ENCODE measurements around the gene RFC1.
"Not testable (repeated sequence)": the region's sequence is repeated elsewhere in the genome, so short reads cannot be mapped to it uniquely, and the experiment has no call there.

RFC1 gene

DNA sequence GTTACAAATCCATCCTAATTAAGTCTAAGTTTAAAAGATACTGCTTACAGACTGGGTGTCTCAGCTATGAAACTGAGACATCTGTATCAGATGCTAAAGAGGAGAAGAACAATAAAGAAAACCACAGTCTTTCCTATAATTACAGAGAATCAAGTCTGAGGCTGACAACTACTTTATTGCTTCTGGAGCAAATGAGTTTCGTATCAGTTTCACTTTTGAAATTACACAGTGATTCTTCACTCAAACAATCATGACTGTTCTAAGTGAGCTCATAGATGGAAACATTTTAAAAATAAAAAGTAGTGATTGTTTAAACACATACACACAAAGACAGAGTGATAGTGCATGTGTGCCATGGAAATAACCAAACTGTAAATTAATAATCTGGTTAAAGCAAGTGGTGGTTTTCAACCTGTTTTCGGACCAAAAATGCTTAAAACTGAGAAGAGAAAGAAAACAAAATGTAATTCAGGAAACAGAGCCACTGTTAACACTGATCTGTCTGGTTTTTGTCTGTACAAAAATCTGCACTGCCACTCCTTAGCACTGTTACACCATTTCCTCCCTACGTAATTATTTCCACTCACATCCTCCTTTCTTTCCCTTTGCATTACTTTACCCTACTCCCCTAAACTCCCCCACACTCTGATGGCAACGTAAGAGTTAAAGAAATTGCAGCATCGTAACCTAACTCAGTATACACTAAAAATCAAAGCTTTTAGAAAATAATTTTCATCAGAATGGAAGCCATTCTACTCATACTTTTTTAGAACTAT lies 12.5 kb downstream of the RFC1 start:
- DNase-seq (ENCODE audit: low read depth), result no peak

DNA sequence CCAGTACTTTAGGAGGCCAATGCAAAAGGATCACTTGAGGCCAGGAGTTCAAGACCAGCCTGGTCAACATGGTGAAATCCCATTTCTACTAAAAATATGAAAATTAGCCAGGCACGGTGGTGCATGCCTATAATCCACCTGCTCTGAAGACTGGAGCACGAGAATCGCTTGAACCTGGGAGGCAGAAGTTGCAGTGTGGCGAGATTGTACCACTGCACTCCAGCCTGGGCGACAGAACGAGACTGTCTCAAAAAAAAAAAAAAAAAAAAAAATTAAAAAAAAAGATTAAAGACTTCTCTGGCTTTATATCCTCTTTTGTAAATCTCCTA lies 13.0 kb downstream of the RFC1 start:
- DNase-seq (ENCODE audit: low read depth), result not testable (repeated sequence)

DNA sequence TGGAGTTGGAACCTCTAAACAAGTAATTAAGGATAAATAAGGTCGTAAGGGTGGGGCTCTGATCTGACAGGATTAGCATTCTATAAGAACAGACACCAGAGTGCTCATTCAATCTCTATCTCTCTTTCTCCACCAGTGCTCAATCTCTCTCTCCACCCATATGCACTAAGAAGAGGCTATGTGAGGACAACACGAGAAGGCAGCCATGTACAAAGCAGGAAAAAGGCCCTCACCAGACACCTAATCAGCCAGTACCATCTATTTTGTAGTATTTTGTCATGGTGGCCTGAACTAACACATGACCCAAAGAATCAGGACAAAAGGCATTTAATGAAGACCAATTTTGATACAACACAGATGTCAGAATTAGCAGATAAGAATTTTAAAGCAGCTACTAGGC lies 16.8 kb downstream of the RFC1 start:
- DNase-seq (ENCODE audit: low read depth), result no peak

DNA sequence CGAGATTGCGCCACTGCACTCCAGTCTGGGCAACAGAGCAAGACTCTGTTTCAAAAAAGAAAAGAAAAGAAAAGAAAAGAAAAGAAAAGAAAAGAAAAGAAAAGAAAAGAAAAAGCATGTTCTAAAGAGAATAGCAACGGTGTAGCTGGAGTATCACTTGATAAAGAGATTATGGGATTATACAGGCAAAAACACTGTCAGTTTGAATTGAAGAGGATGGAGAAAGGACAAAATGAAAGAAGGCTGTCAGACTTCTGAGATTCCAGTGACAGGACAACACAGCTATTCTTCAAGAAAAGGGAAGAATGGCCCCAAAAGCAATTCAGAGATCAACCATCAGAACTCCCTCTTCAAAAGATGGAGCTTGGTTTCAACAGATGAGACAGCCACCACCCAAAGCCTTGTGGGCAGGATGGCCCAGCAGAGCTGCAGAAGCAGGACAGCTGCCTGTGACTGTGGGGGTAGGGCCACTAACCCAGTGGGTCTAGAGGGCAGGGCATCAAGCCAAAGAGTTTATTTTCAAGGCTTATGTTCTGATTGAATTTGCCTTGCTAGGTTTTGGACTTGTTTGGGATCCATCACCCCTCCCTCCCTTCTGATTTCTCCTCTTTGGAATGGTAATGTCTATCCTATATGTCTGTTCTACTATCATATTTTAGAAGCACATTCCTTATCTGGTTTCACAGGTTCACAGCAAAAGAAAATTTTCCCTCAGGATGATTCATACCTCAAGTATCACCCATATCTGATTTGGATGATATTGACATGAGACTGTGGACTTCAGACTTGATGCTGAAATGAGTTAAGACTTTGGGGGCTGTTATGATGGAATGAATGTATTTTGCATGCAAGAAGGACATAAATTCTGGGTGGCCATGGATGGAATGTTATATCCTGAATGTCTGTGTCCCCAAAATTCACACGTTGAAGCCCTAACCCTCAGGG lies 17.5 kb downstream of the RFC1 start:
- no peak for DNase-seq (ENCODE audit: low read depth)

DNA sequence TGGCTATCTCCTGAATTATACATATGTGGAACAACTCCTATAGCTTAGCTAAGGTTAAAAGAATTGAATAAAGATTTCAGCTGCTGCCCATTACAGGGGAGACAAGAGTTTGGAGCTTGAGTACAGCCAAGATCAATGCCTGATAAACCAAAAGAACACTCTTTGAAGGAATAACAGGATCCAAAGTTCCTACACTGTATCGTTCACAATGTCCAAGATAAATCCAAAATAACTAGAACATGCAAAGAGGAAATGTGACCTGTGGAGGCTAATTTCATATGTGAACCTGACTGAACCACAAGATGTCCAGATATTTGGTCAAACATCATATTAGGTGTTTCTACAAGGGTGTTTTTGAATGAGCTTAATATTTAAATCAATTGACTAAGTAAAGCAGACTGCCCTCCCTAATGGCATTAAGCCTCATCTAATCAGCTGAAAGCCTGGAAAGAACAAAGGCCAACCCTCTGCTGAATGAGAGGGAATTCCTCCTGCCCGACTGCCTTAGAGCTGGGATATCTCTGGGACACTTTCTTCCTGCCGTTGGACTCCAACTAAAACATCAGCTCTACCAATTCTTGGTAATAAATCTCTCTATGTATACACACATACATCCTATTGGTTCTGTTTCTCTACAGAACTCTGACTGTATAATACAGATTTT lies 19.2 kb downstream of the RFC1 start:
- no peak for DNase-seq (ENCODE audit: low read depth)

DNA sequence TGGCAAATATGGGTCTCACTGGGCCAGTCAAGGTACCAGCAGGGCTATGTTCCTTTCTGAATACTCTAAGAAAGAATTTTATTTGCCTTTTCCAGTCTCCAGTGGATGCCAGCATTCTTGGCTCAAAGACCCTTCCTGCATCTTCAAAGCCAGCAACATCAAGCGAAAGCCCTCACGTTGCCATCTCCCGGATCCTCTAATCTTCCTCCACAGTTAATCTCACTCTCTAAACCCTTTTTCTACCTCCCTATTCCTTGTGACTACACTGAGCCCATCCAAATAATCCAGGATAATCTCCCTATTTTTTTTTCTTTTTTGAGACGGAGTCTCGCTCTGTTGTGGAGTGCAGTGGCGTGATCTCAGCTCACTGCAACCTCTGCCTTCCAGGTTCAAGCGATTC lies 23.4 kb downstream of the RFC1 start:
- no peak for DNase-seq (ENCODE audit: low read depth)

DNA sequence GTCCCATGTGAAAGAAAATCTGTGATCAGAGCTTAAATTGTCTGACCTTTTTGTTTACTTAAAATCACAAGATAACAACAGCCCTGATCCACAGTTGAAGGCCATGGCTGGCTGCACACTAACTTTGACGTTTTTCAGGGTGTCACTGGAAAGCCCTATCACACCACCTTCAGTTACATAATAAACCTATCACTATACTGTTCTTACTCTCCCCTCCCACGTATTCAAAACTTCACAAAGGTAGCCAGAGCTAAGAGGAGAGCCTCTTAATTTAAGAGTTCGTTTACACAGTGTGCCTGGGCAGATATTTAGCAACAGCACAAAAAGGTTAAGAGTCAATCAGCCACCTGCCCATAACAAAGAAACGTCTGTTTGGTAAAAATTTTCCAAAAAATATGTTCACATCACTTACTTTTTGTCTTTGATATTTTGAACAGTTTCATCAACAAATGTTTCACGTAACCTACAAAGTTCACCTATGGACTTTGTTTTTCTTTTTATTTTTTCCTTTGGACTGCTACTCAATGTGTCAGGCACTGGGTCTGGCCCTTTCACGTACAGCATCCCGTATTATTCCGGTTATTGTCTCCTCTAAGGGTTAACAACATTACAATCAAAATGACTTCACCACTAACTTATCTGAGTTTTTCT lies 25.0 kb downstream of the RFC1 start:
- DNase-seq (ENCODE audit: low read depth), result no peak

DNA sequence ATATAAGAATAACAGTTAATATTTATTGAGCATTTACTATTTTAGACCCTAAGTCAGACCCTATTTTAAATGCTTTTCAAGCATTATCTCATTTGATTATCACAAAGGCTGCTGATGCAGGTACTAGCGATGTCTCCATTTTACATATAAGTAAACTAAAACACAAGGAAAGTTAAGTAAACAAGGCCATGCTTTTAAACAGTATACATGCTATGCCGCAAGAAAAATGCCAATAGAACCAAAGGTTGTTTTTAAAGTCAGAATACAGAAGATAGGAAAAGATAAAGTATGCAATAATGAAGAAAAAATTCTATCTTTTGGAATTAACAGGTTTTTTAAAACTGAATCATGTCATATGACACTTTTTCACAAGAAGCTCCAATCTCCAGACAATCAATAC lies 26.2 kb downstream of the RFC1 start:
- no peak for DNase-seq (ENCODE audit: low read depth)

DNA sequence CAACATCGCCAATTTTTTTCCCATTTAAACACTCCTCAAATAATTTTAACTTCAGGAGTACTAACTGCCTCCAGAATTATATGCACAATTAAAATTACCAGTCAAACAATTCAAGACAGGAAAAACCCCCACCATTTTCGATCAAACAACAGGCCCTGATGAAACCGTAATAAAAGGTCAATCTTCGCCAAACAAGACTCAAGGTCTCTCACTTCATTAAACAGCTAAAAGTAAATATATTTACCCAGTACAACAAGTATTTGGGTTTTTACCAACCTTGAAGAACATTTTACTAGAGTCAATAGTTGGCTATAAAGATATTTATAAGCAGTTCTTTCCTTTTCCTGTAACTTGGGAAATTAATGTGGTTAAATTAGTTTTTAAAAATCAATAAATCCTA lies 28.3 kb downstream of the RFC1 start:
- no peak for DNase-seq (ENCODE audit: low read depth)

DNA sequence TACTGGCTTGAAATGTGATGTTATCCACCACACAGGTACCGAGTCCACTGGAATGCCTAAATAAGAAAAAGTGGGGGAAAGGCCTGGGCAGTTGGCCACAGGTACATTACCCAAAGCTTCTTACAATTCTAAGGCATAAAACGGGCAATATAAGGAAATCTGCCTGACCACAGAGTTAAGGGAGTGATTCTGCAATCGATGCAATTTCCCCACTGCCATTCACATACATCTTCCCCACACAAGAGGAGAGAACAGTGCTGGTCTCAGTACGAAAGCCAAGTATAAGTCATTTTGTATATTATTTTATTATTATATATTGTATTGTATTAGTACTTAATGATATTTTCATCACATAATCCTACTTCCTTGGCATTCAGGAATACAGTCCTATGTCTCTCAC lies 30.6 kb downstream of the RFC1 start:
- no peak for DNase-seq (ENCODE audit: low read depth)

DNA sequence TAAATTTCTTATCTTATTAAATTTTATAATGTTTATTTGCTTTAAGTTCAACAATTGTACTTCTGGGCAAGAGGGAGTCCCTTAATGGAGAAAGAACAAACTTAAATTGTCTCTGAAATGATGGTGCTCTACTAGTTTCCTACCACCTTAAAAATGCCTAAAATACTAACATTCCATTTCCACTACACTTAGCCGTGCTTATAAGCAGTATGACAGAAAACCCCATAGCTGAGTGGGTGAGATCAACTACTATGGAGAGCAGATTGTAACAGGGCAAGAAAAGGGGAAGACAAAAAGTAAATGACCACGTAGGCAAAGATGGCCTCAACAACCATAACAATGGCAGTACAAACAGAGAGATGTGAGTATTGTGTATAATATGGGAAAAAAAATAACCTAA lies 35.0 kb downstream of the RFC1 start:
- DNase-seq (ENCODE audit: low read depth), result peak; percentile 18

DNA sequence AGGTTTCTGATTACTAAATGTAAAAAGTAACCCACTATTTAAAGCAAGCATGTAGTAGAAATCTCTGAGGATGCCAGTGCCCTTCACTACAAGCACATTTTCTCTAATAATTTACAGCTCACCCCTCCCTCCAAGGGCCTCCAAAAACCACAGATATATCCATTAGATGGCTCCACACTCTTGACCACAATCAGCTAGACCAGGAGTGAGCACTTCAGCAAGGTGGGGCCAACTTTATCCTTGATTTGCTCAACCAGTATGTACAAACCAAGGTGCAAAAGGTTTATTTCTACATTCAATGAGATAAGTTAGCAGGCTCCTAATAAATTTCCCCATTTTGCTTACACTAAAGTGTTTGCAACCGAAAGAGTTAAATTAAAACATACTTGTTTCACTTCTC lies 35.8 kb downstream of the RFC1 start:
- DNase-seq (ENCODE audit: low read depth), result no peak

DNA sequence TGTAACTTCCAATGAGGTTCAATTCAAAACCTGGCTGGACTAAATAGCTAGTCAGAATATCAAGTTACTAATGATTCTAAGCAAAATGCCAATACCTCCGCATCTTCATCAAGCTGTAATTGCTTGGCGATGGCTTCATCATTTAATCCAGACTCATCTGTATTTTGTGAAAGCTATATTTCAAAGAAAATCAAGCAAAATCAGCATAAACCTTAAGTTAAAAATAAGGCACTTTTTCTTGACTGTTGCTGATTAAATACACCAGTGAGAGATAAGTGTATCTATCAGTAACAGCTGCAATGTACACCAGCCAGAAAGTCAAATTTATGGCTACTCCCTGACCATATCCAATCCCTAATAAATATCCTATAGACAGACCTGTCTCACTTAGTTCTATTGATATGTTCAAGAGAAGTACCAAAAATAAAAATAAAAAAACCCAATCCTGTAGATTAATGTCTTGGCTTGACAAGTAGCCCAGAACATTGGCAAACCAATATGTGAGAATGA lies 39.6 kb downstream of the RFC1 start:
- DNase-seq (ENCODE audit: low read depth), result no peak

DNA sequence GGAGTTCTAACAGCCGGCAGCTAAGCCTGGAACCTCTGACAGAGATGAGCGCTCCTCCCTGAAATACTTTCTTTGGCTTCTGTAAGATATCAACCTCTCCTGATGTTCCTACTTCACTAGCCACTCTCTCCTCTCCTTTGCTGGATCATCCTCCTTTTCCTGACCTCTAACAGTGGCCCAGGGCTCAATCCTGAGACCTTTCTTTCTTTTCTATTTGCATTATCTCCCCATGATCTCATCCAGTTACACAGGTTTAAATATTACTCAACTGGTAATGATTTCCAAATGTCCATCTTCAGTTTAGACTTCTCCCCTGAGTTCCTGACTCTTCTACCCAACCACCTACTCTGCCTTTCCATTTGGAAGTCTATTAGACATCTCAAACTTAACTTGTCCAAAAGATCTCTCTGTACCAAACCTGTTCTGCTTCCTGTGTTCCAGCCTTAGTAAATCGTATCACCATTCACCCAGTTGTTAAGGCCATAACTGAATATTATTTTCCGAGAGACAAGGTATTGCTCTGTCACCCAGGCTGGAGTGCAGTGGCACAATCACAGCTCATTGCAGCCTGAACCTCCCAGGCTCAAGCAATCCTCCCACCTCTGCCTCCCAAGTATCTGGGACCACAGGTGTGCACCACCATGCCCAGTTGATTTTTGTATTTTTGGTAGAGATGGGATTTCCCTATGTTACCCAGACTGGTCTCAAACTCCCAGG lies 41.1 kb downstream of the RFC1 start:
- DNase-seq (ENCODE audit: low read depth), result no peak

DNA sequence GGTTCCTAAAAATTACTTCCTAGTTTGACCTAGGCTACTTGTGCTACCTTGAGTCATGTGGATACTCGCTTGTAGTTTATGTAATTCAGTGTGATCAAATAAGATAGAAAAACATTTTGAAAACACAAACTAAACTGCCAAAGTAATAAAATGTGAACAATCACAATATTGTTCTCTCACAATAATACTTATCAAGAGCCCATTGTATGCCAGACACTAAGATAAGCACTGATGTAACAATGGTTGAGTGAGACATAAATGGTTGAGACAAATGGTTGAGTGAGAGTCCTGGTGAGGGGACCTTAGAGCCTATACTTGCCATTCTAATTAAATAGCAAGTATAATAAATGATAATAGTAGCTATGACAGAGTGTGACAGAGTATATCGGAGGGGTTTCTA lies 41.7 kb downstream of the RFC1 start:
- no peak for DNase-seq (ENCODE audit: low read depth)

DNA sequence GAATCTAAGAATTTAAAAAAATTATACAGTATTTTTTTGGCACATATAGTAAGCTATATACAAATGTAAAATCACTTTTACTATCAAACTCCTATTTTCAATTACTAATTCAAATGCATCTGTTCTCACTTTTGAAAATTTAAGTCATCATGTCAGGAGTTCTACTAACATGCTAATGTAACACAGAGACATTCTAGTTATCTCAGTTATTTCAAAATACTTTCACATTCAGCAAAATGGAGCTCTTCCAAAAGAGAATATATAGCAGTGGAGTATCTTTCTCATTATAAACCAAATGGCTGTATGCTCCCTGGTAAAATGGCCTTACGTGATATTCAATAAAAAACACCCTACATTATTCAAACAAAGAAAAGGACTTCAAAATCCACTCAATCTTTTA lies 42.3 kb downstream of the RFC1 start:
- no peak for DNase-seq (ENCODE audit: low read depth)

DNA sequence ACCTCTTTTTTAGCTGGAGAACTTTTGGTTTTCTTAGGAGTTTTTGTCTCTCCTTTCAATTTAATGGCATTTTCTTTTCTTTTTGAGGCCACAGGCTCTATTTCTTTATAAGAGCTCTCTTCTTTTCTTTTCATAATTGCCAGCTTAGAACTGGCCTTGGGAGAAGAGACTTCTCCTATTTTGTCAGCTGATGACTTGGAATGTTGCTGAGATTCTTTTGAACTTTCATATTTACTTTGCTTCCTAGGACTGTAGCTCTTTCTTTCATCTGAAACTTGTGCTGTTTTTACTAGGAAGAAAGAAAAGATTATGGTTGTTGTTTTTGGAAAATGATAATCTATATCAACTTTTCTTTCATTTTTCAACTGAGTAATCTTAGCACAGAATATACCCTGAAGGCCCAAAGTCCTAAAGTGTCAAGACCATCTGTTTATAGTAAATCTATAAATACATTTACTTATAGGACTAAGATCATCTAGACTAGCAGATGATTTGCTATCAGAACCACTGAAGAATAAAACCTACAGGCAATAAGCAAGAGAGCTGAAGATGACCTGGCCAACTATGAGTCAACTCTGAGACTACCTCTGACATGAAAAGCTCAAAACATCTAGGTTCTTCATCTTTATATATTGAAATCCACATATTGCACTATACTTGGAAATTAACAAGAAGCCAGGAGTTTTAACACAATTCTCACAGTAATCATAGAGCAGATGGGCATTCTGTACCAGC lies 45.6 kb downstream of the RFC1 start:
- peak; percentile 22 for DNase-seq (ENCODE audit: low read depth)

DNA sequence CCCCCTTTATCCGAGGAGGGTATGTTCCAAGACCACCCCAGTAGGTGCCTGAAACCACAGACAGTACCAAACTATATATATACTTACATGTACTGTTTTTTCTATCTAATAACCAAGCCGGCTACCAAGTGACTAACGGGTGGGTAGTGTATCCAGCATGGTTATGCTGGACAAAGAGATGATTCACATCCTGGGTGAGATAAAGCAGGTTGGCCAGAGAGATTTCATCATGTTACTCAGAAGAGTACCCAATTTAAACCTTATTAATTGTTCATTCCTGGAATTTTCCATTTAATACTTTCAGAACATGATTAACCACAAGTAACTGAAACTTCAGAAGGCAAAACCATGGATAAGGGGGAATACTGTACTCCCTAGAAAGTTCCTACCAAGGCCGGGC lies 46.5 kb downstream of the RFC1 start:
- DNase-seq (ENCODE audit: low read depth), result peak; percentile 87

DNA sequence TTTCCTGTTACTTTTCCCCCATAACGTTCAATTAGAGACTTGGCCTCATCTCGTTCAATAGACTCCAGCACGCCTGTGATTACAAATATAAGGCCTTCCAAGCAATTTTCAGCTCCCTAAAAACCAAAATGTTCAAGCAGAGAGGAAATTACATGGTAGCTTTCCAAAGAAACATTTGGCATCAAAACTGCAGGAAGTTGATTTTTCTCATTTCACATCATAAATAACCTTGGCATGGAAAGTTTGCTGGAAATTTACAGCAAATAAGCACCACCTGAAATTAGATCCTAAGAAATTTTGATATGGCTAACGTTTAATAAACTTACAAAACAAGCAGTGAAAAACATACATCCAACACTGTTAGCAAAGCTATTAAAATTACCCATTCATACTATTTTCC lies 53.3 kb downstream of the RFC1 start:
- DNase-seq (ENCODE audit: low read depth), result no peak

DNA sequence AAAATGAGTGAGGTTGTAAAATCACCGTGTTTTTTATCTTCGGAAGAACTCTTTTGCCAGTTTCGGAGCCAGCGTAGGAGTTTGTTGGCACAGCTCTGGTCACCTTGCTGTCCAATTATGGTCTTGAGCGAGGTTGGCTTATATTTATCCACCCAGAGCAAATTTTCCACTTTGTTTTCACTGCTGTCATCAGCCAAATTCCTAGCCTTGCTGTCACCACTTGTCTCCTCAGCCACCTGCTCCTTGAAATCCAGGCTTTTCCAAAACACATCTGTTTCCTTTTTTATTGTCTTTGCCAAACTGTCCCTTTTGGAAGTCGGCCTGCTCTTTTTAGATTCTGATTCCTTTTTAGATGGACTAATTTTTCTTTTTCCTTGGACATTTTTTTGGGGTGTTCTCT lies 57.6 kb downstream of the RFC1 start:
- no peak for DNase-seq (ENCODE audit: low read depth)

Measured in non-pigmented ciliary epithelial cell (primary cell).